Hepatocyte (in vitro differentiated cells): ENCODE results near the gene UNC13A. TPM values are rescaled to one million over a fixed set of nuclear protein-coding genes. Genes with fewer than 3 reads are reported as not detected.

Source experiments
- DNase-seq: peaks from one replicate; pipeline ENCODE4 v3.0.0-alpha.2; 2016; ENCODE audit warnings: low spot score
- H2AFZ ChIP-seq: fragments of 200-600 bp; sonication (generic); 2 replicates; pipeline ENCODE4 v1.6.0; 2016; ENCODE audit warnings: antibody characterized with exemption, mild to moderate bottlenecking
- H3K27ac ChIP-seq: fragments of 200-600 bp; sonication (generic); 2 replicates; pipeline ENCODE4 v1.5.1; 2016; ENCODE audit warnings: mild to moderate bottlenecking
- H3K27me3 ChIP-seq: fragments of 200-600 bp; sonication (generic); 2 replicates; pipeline ENCODE4 v1.6.1; 2016
- H3K36me3 ChIP-seq: fragments of 200-600 bp; sonication (generic); replicated peaks from 2 replicates; pipeline ENCODE4 v1.5.1; 2016; ENCODE audit warnings: low read depth; ENCODE audit not compliant: insufficient read depth
- H3K4me1 ChIP-seq: fragments of 200-600 bp; sonication (generic); 2 replicates; pipeline ENCODE4 v1.5.1; 2016; ENCODE audit warnings: mild to moderate bottlenecking, moderate library complexity; ENCODE audit not compliant: insufficient read depth
- H3K4me2 ChIP-seq: fragments of 200-600 bp; sonication (generic); 2 replicates; pipeline ENCODE4 v1.6.0; 2016
- H3K4me3 ChIP-seq: fragments of 200-600 bp; sonication (generic); 2 replicates; pipeline ENCODE4 v1.5.1; 2016; ENCODE audit warnings: mild to moderate bottlenecking
- H3K79me2 ChIP-seq: fragments of 200-600 bp; sonication (generic); 2 replicates; pipeline ENCODE4 v1.6.0; 2017; ENCODE audit warnings: mild to moderate bottlenecking
- H3K9me2 ChIP-seq: fragments of 200-600 bp; sonication (generic); replicated peaks from 2 replicates; pipeline ENCODE4 v1.6.0; 2017; ENCODE audit warnings: mild to moderate bottlenecking; ENCODE audit not compliant: insufficient read depth
- H3K9me3 ChIP-seq: fragments of 200-600 bp; sonication (generic); 2 replicates; pipeline ENCODE4 v1.5.1; 2016; ENCODE audit warnings: low read depth, mild to moderate bottlenecking
- H4K20me1 ChIP-seq: fragments of 200-600 bp; sonication (generic); 2 replicates; pipeline ENCODE4 v1.6.0; 2016; ENCODE audit warnings: mild to moderate bottlenecking; ENCODE audit not compliant: insufficient read depth, poor library complexity, severe bottlenecking
- EZH2 ChIP-seq: fragments of 200-600 bp; sonication (generic); IDR thresholded peaks from 2 replicates; pipeline ENCODE4 v1.6.1; 2016; ENCODE audit warnings: antibody characterized with exemption, mild to moderate bottlenecking, borderline replicate concordance
- EZH2phosphoT487 ChIP-seq: fragments of 200-600 bp; sonication (generic); IDR thresholded peaks from one replicate; pipeline ENCODE4 v1.6.1; 2018; ENCODE audit warnings: antibody characterized with exemption, mild to moderate bottlenecking, low read depth, moderate library complexity; ENCODE audit not compliant: unreplicated experiment, severe bottlenecking
- WGBS: methylation state at CpG from one replicate; pipeline ENCODE4 v1.1.6; 2016; ENCODE audit warnings: low lambda C conversion rate; ENCODE audit errors: missing lambda C conversion rate; 5-methylcytosine and 5-hydroxymethylcytosine counted together
- polyA plus RNA-seq: library from polyadenylated mRNA; unstranded; fragments of >200 nt; fragmentation: Nextera tagmentation; extraction: Ambion mirVana; gene quantifications from 2 replicates; pipeline ENCODE4 v1.2.1, GENCODE V29; 2016
- total RNA-seq: library from RNA; depleted of rRNA; stranded (reverse); fragments of >200 nt; gene quantifications from 2 replicates; pipeline ENCODE4 v1.2.3, GENCODE V29; 2014
- TF ChIP-seq, protein P1 (sequence below): fragments of 200-600 bp; sonication (generic); IDR thresholded peaks from 2 replicates; pipeline ENCODE4 v1.5.1; 2016; ENCODE audit warnings: antibody characterized with exemption, mild to moderate bottlenecking; ENCODE audit not compliant: poor library complexity

Gene UNC13A
- total and polyA plus RNA-seq, 2 experiments from 2014 or later = 0.10 TPM; not detected in 1

DNA sequence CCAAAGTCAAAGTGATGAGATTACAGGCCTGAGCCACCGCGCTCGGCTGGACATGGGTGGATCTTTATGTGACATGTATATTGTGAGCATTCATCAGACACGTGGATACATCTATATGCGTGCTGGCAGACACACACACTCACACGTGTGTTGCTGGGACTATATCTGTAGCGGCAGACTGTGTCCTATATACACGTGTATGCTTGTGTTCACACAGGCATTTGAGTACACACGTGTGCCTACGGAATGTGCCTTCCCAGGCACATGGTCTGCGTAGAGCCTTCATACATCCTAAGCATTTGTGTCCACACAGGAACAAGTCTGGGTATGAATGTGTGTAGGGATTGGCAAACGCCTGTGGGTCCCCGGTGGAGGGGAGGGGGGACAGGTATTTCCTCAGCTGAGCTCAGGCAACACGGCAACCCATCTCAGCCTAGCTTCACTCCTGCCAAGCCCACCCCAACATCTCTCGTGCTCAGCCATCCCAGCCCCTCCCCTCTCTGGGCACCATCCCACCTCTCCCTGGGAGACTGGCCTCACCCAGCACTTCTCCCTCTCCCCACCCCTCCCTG is 2.6 kb downstream of the UNC13A start:
- Histone ChIP-seq H3K27me3 (peaks cover 54% of the 10 kb centered on the region), H3K4me2 (no peak overlapping the region), H3K27ac (no peak overlapping the region), H2AFZ (no peak overlapping the region), H3K4me3 (no peak overlapping the region), H3K36me3 (no peaks in the 10 kb centered on the region), H3K9me3 (no peaks in the 10 kb centered on the region), H3K4me1 (peaks cover 6% of the 10 kb centered on the region), H3K9me2 (no peaks in the 10 kb centered on the region), H4K20me1 (no peaks in the 10 kb centered on the region), H3K79me2 (no peaks in the 10 kb centered on the region)
- DNase-seq = no peak
- TF ChIP-seq, protein P1, sequence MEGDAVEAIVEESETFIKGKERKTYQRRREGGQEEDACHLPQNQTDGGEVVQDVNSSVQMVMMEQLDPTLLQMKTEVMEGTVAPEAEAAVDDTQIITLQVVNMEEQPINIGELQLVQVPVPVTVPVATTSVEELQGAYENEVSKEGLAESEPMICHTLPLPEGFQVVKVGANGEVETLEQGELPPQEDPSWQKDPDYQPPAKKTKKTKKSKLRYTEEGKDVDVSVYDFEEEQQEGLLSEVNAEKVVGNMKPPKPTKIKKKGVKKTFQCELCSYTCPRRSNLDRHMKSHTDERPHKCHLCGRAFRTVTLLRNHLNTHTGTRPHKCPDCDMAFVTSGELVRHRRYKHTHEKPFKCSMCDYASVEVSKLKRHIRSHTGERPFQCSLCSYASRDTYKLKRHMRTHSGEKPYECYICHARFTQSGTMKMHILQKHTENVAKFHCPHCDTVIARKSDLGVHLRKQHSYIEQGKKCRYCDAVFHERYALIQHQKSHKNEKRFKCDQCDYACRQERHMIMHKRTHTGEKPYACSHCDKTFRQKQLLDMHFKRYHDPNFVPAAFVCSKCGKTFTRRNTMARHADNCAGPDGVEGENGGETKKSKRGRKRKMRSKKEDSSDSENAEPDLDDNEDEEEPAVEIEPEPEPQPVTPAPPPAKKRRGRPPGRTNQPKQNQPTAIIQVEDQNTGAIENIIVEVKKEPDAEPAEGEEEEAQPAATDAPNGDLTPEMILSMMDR = no peak
- TF ChIP-seq EZH2 = no peak
- TF ChIP-seq EZH2phosphoT487 = no peak
- 75% methylated on average over 12 of the region's 15 CpGs for WGBS

DNA sequence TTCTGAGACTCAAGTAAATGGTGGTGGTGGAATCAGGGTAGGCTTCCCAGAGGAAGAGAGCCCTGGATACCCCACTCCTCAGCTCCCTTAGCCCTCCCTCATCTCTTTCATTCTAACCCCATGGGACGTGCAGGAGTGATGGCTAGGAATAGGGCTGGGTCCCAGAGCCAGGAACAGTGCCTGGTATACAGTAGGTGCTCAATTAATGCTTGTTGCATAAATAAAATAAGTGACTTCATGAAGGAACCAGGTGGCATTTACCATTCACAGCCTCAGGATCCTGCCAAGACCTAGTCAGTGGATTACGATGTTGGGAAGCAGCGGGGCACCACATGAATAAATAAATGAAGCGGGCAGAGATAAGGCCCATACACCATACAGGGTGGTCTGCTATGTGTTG is 3.9 kb downstream of the UNC13A start:
- Histone ChIP-seq H2AFZ (no peak overlapping the region), H3K9me3 (no peaks in the 10 kb centered on the region), H3K4me2 (no peak overlapping the region), H3K9me2 (no peaks in the 10 kb centered on the region), H3K27me3 (peaks cover 64% of the 10 kb centered on the region), H4K20me1 (no peaks in the 10 kb centered on the region), H3K27ac (no peak overlapping the region), H3K36me3 (no peaks in the 10 kb centered on the region), H3K4me1 (peaks cover 6% of the 10 kb centered on the region), H3K79me2 (no peaks in the 10 kb centered on the region), H3K4me3 (no peak overlapping the region)
- TF ChIP-seq EZH2 (no peak), EZH2phosphoT487 (no peak)
- TF ChIP-seq, protein P1 = no peak
- 77% methylated on average over 4 of the region's 4 CpGs for WGBS
- no peak for DNase-seq

- Histone ChIP-seq H4K20me1 (no peaks in the 10 kb centered on the region), H3K9me3 (no peaks in the 10 kb centered on the region), H3K4me3 (no peak overlapping the region), H3K4me1 (peaks cover 6% of the 10 kb centered on the region), H3K9me2 (no peaks in the 10 kb centered on the region), H2AFZ (no peak overlapping the region), H3K36me3 (no peaks in the 10 kb centered on the region), H3K4me2 (no peak overlapping the region), H3K27me3 (peaks cover 65% of the 10 kb centered on the region), H3K27ac (no peak overlapping the region), H3K79me2 (no peaks in the 10 kb centered on the region)
- DNase-seq = no peak
- 84% methylated on average over 4 of the region's 4 CpGs for WGBS
- TF ChIP-seq EZH2 (no peak), EZH2phosphoT487 (no peak)
- TF ChIP-seq, protein P1 = no peak
Observed at GRCh38 chr19:17683078-17683477, 5.1 kb downstream of the UNC13A start.
